Smooth muscle cell (in vitro differentiated cells): ENCODE measurements around the gene RNF123. TPM values are rescaled to one million over a fixed set of nuclear protein-coding genes. Genes with fewer than 3 reads are reported as not detected.

Experiments used
- DNase-seq: peaks from one replicate; lab custom pipeline; 2025; ENCODE audit not compliant: unreplicated experiment; lab: John Stamatoyannopoulos, UW
- H2AFZ ChIP-seq: fragments of 200-600 bp; sonication (generic); 2 replicates; pipeline ENCODE4 v1.6.0; 2016; ENCODE audit warnings: antibody characterized with exemption, low read depth, mild to moderate bottlenecking
- H3F3A ChIP-seq: fragments of 200-600 bp; sonication (generic); 2 replicates; pipeline ENCODE4 v1.6.0; 2017; ENCODE audit warnings: antibody characterized with exemption, low read depth
- H3K27ac ChIP-seq: fragments of 200-600 bp; sonication (generic); 2 replicates; pipeline ENCODE4 v1.5.1; 2016; ENCODE audit warnings: low read depth, mild to moderate bottlenecking
- H3K27me3 ChIP-seq: fragments of 200-600 bp; sonication (generic); 2 replicates; pipeline ENCODE4 v1.6.1; 2016; ENCODE audit warnings: low read depth, mild to moderate bottlenecking
- H3K36me3 ChIP-seq: fragments of 200-600 bp; sonication (generic); 2 replicates; pipeline ENCODE4 v1.5.1; 2016; ENCODE audit warnings: low read depth
- H3K4me1 ChIP-seq: fragments of 200-600 bp; sonication (generic); 2 replicates; pipeline ENCODE4 v1.5.1; 2016; ENCODE audit warnings: low read depth
- H3K4me2 ChIP-seq: fragments of 200-600 bp; sonication (generic); 2 replicates; pipeline ENCODE4 v1.6.0; 2016; ENCODE audit warnings: mild to moderate bottlenecking
- H3K4me3 ChIP-seq: fragments of 200-600 bp; sonication (generic); 2 replicates; pipeline ENCODE4 v1.5.1; 2016; ENCODE audit warnings: mild to moderate bottlenecking
- H3K79me2 ChIP-seq: fragments of 200-600 bp; sonication (generic); 2 replicates; pipeline ENCODE4 v1.6.0; 2016; ENCODE audit warnings: low read depth, mild to moderate bottlenecking
- H3K9ac ChIP-seq: fragments of 200-600 bp; sonication (generic); 2 replicates; pipeline ENCODE4 v1.6.0; 2016; ENCODE audit warnings: low read depth
- H3K9me3 ChIP-seq: fragments of 200-600 bp; sonication (generic); replicated peaks from 2 replicates; pipeline ENCODE4 v1.5.1; 2016; ENCODE audit warnings: low read depth
- H4K20me1 ChIP-seq: fragments of 200-600 bp; sonication (generic); 2 replicates; pipeline ENCODE4 v1.6.0; 2016; ENCODE audit warnings: low read depth
- CTCF ChIP-seq: fragments of 200-600 bp; sonication (generic); IDR thresholded peaks from 2 replicates; pipeline ENCODE4 v1.5.1; 2017; ENCODE audit warnings: borderline replicate concordance, mild to moderate bottlenecking, antibody characterized with exemption; ENCODE audit not compliant: insufficient read depth, poor library complexity, severe bottlenecking
- polyA plus RNA-seq: library from polyadenylated mRNA; unstranded; fragments of >200 nt; fragmentation: Nextera tagmentation; extraction: Ambion mirVana; gene quantifications from 2 replicates; pipeline ENCODE4 v1.2.1, GENCODE V29; 2016
- small RNA-seq: library from RNA; depleted of rRNA; stranded (forward); fragments of <200 nt; gene quantifications from one replicate; pipeline ENCODE3, GENCODE V24; 2014
- total RNA-seq: library from RNA; depleted of rRNA; stranded (reverse); fragments of >200 nt; gene quantifications from 2 replicates; pipeline ENCODE4 v1.2.3, GENCODE V29; 2014

Gene RNF123
- total and polyA plus RNA-seq, 2 experiments from 2014 or later, result 15.8 to 23.9 TPM

GRCh38 chr3:49769926-49770325 lies 80.6 kb downstream of the RNF123 start:
- H3F3A ChIP-seq, result peaks cover 4% of the 10 kb centered on the region
- H3K9me3 ChIP-seq, result no peaks in the 10 kb centered on the region
- H3K4me2 ChIP-seq, result no peak overlapping the region
- no peaks in the 10 kb centered on the region for H3K36me3 ChIP-seq
- H3K4me3 ChIP-seq, result no peak overlapping the region
- peaks cover 94% of the 10 kb centered on the region for H4K20me1 ChIP-seq
- no peak overlapping the region for H2AFZ ChIP-seq
- H3K4me1 ChIP-seq, result no peaks in the 10 kb centered on the region
- H3K27ac ChIP-seq, result peak overlapping the region; percentile 29
- H3K9ac ChIP-seq, result no peak overlapping the region
- DNase-seq, result no peak
- H3K79me2 ChIP-seq, result peaks cover 99% of the 10 kb centered on the region
- no peaks in the 10 kb centered on the region for H3K27me3 ChIP-seq
- no peak for TF ChIP-seq CTCF

Small RNA genes lying within 50 kb of the gene (small RNA-seq; reads per million reads assigned to genes)
- gene AMIGO3, result not detected
- 0.08 reads per million for gene COX6CP14

Other genes starting within 250 kb of the RNF123 start
- gene DAG1, start 219.3 kb upstream of the RNF123 start, total RNA-seq, result 61.6 and 65.2 TPM in 2 replicates
- 32.1 and 53.0 TPM in 2 replicates for gene DAG1, start 219.3 kb upstream of the RNF123 start, polyA plus RNA-seq
- under 0.01 and 0.22 TPM in 2 replicates for gene BSN, start 135.1 kb upstream of the RNF123 start, total RNA-seq
- gene BSN, start 135.1 kb upstream of the RNF123 start, polyA plus RNA-seq, result 0.07 and 0.50 TPM in 2 replicates
- gene APEH, start 15.2 kb upstream of the RNF123 start, total RNA-seq, result 53.1 and 69.4 TPM in 2 replicates
- gene APEH, start 15.2 kb upstream of the RNF123 start, polyA plus RNA-seq, result 91.7 and 104 TPM in 2 replicates
- 15.4 and 18.7 TPM in 2 replicates for gene MST1, start 83 bp upstream of the RNF123 start, total RNA-seq
- 22.9 and 28.5 TPM in 2 replicates for gene MST1, start 83 bp upstream of the RNF123 start, polyA plus RNA-seq
- 2.8 and 2.9 TPM in 2 replicates for gene AMIGO3, start 30.1 kb downstream of the RNF123 start, total RNA-seq
- gene AMIGO3, start 30.1 kb downstream of the RNF123 start, polyA plus RNA-seq, result 2.2 and 2.4 TPM in 2 replicates
- 21.1 and 21.3 TPM in 2 replicates for gene GMPPB, start 34.4 kb downstream of the RNF123 start, total RNA-seq
- 68.3 and 74.8 TPM in 2 replicates for gene GMPPB, start 34.4 kb downstream of the RNF123 start, polyA plus RNA-seq
- gene IP6K1, start 97.0 kb downstream of the RNF123 start, total RNA-seq, result 26.8 and 31.1 TPM in 2 replicates
- gene IP6K1, start 97.0 kb downstream of the RNF123 start, polyA plus RNA-seq, result 23.0 and 24.6 TPM in 2 replicates
- 0.31 and 4.8 TPM in 2 replicates for gene CDHR4, start 110.3 kb downstream of the RNF123 start, total RNA-seq
- 0.84 TPM in 1 of 2 replicates, not detected in the other for gene CDHR4, start 110.3 kb downstream of the RNF123 start, polyA plus RNA-seq
- gene INKA1, start 113.7 kb downstream of the RNF123 start, total RNA-seq, result 2.5 and 4.1 TPM in 2 replicates
- 7.3 and 8.1 TPM in 2 replicates for gene INKA1, start 113.7 kb downstream of the RNF123 start, polyA plus RNA-seq
- 0.94 and 6.9 TPM in 2 replicates for gene UBA7, start 124.4 kb downstream of the RNF123 start, total RNA-seq
- gene UBA7, start 124.4 kb downstream of the RNF123 start, polyA plus RNA-seq, result 6.6 and 10.3 TPM in 2 replicates
- 1.1 and 3.8 TPM in 2 replicates for gene TRAIP, start 167.0 kb downstream of the RNF123 start, total RNA-seq
- gene TRAIP, start 167.0 kb downstream of the RNF123 start, polyA plus RNA-seq, result 3.3 and 4.6 TPM in 2 replicates
- gene CAMKV, start 180.3 kb downstream of the RNF123 start, total RNA-seq, result not detected in 2 replicates
- not detected in 2 replicates for gene CAMKV, start 180.3 kb downstream of the RNF123 start, polyA plus RNA-seq
- 0.63 TPM in 1 of 2 replicates, not detected in the other for gene MST1R, start 214.3 kb downstream of the RNF123 start, total RNA-seq
- 0.28 and 0.59 TPM in 2 replicates for gene MST1R, start 214.3 kb downstream of the RNF123 start, polyA plus RNA-seq
- 4.1 and 9.0 TPM in 2 replicates for gene MON1A, start 240.3 kb downstream of the RNF123 start, total RNA-seq
- 8.3 and 9.8 TPM in 2 replicates for gene MON1A, start 240.3 kb downstream of the RNF123 start, polyA plus RNA-seq